Osteoblast (primary cell): Measurements from ENCODE around the gene FAXC. TPM values are rescaled to one million over a fixed set of nuclear protein-coding genes. Genes with fewer than 3 reads are reported as not detected.

Source experiments
- DNase-seq: peaks from one replicate; pipeline ENCODE4 v3.0.0; 2011; ENCODE audit warnings: low spot score, mixed read lengths; ENCODE audit not compliant: insufficient read length; ENCODE audit errors: missing footprints
- H2AFZ ChIP-seq: 2 replicates; pipeline ENCODE4 v1.6.0; 2011; ENCODE audit warnings: mild to moderate bottlenecking, low read length
- H3K27ac ChIP-seq: 2 replicates; pipeline ENCODE4 v1.5.1; 2011; ENCODE audit warnings: mild to moderate bottlenecking, low read depth, low read length, moderate library complexity
- H3K27me3 ChIP-seq: 2 replicates; pipeline ENCODE4 v1.6.0; 2012; ENCODE audit warnings: mild to moderate bottlenecking, control low read depth, inconsistent platforms, low read length, moderate library complexity; ENCODE audit not compliant: insufficient read depth
- H3K36me3 ChIP-seq: 2 replicates; pipeline ENCODE4 v1.5.1; 2011; ENCODE audit warnings: mild to moderate bottlenecking, low read length, control low read depth, moderate library complexity; ENCODE audit not compliant: insufficient read depth
- H3K4me1 ChIP-seq: 2 replicates; pipeline ENCODE4 v1.5.1; 2011; ENCODE audit warnings: mild to moderate bottlenecking, low read length, control low read depth, moderate library complexity; ENCODE audit not compliant: insufficient read depth
- H3K4me2 ChIP-seq: 2 replicates; pipeline ENCODE4 v1.6.0; 2011; ENCODE audit warnings: mild to moderate bottlenecking, low read length; ENCODE audit not compliant: insufficient read depth
- H3K4me3 ChIP-seq: fragments of 200-600 bp; sonication (generic); 3 replicates; pipeline ENCODE4 v1.5.1; 2012; ENCODE audit warnings: mild to moderate bottlenecking, low read length, inconsistent platforms; ENCODE audit not compliant: insufficient read depth
- H3K79me2 ChIP-seq: 2 replicates; pipeline ENCODE4 v1.6.0; 2012; ENCODE audit warnings: mild to moderate bottlenecking, low read length, control low read depth, inconsistent platforms; ENCODE audit not compliant: insufficient read depth
- H3K9me3 ChIP-seq: 2 replicates; pipeline ENCODE4 v1.5.1; 2011; ENCODE audit warnings: low read depth, low read length, control low read depth
- H4K20me1 ChIP-seq: 2 replicates; pipeline ENCODE4 v1.6.0; 2012; ENCODE audit warnings: mild to moderate bottlenecking, low read length, control low read depth; ENCODE audit not compliant: insufficient read depth
- total RNA-seq: library from RNA; depleted of rRNA; stranded (reverse); fragments of >200 nt; gene quantifications from 2 replicates; pipeline ENCODE4 v1.2.3, GENCODE V29; 2012
- TF ChIP-seq, protein P1 (sequence below): IDR thresholded peaks from 2 replicates; pipeline ENCODE4 v1.5.1; 2011; ENCODE audit warnings: mild to moderate bottlenecking, low read depth, low read length, moderate library complexity; ENCODE audit errors: extremely low read depth

FAXC gene
- total RNA-seq, 1 donor: 1.1 TPM

- no peaks in the 10 kb centered on the region for H3K4me1 ChIP-seq
- no peak for DNase-seq
- no peaks in the 10 kb centered on the region for H4K20me1 ChIP-seq
- H3K27me3 ChIP-seq: no peaks in the 10 kb centered on the region
- H3K4me3 ChIP-seq: no peak overlapping the region
- no peaks in the 10 kb centered on the region for H3K36me3 ChIP-seq
- H3K4me2 ChIP-seq: no peak overlapping the region
- TF ChIP-seq, protein P1, sequence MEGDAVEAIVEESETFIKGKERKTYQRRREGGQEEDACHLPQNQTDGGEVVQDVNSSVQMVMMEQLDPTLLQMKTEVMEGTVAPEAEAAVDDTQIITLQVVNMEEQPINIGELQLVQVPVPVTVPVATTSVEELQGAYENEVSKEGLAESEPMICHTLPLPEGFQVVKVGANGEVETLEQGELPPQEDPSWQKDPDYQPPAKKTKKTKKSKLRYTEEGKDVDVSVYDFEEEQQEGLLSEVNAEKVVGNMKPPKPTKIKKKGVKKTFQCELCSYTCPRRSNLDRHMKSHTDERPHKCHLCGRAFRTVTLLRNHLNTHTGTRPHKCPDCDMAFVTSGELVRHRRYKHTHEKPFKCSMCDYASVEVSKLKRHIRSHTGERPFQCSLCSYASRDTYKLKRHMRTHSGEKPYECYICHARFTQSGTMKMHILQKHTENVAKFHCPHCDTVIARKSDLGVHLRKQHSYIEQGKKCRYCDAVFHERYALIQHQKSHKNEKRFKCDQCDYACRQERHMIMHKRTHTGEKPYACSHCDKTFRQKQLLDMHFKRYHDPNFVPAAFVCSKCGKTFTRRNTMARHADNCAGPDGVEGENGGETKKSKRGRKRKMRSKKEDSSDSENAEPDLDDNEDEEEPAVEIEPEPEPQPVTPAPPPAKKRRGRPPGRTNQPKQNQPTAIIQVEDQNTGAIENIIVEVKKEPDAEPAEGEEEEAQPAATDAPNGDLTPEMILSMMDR: no peak
- H2AFZ ChIP-seq: no peak overlapping the region
- H3K79me2 ChIP-seq: no peaks in the 10 kb centered on the region
- no peaks in the 10 kb centered on the region for H3K9me3 ChIP-seq
- no peak overlapping the region for H3K27ac ChIP-seq
Measured at GRCh38 chr6:99287523-99287922, 62.0 kb downstream of the FAXC start.

DNA sequence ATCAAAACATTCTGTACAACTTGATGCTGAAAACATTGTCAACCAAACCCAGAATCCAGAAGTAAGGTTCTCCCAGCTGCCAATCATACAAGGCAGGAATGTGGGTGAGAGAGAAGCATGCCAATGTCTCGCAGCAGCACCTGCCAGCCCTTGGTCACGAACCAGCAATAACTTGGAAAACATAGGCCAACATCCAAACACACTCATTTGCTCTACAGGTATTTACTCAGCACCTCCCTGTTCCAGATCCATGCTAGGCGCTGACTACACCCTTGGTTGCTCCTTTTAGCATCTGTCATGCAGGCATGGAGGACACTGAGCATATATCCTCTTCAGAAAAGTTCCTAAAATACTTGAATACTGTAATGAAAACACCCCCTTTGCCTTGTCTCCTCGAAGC lies 63.6 kb downstream of the FAXC start:
- Histone ChIP-seq H3K4me2 (no peak overlapping the region), H4K20me1 (no peaks in the 10 kb centered on the region), H3K4me3 (no peak overlapping the region), H3K36me3 (no peaks in the 10 kb centered on the region), H3K27me3 (no peaks in the 10 kb centered on the region), H2AFZ (no peak overlapping the region), H3K79me2 (no peaks in the 10 kb centered on the region), H3K9me3 (no peaks in the 10 kb centered on the region), H3K27ac (no peak overlapping the region), H3K4me1 (no peaks in the 10 kb centered on the region)
- TF ChIP-seq, protein P1: no peak
- DNase-seq: no peak

DNA sequence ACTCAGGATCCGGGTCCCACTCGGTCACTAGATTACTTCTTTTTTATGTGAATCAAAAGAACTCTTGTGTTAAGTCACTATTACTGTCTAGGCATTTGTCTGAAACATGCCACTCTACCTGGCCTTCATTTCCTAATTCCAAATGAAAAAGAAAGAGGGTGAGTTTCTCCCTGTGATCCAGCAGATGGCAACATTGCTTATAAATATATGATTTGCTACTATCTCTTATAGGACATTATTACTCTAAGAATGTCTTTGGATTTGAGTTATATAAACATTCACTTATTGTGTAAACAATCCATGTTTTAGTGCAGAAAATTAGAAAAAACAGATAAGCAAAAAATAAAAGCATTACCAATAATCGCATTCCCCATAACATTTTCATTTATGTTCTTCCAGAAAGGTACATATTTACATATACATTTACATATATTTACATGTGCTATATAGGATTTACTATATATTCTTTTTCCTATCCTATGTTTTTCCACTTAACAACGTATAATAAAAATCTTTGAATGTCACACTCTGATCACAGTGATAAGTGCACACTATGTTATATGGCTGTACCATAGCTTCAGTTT lies 66.9 kb downstream of the FAXC start:
- no peak overlapping the region for H3K27ac ChIP-seq
- H3K27me3 ChIP-seq: no peaks in the 10 kb centered on the region
- no peak for DNase-seq
- H3K36me3 ChIP-seq: no peaks in the 10 kb centered on the region
- H3K4me2 ChIP-seq: no peak overlapping the region
- no peak overlapping the region for H2AFZ ChIP-seq
- no peaks in the 10 kb centered on the region for H4K20me1 ChIP-seq
- H3K4me3 ChIP-seq: no peak overlapping the region
- TF ChIP-seq, protein P1: peak; percentile 61
- H3K9me3 ChIP-seq: no peaks in the 10 kb centered on the region
- no peaks in the 10 kb centered on the region for H3K4me1 ChIP-seq
- H3K79me2 ChIP-seq: no peaks in the 10 kb centered on the region

- Histone ChIP-seq H3K79me2 (no peaks in the 10 kb centered on the region), H3K4me1 (no peaks in the 10 kb centered on the region), H4K20me1 (no peaks in the 10 kb centered on the region), H3K36me3 (no peaks in the 10 kb centered on the region), H3K4me2 (no peak overlapping the region), H3K27me3 (no peaks in the 10 kb centered on the region), H3K27ac (no peak overlapping the region), H3K4me3 (no peak overlapping the region), H3K9me3 (no peaks in the 10 kb centered on the region), H2AFZ (no peak overlapping the region)
- no peak for DNase-seq
- TF ChIP-seq, protein P1: no peak
Measured at GRCh38 chr6:99276747-99277146, 72.7 kb downstream of the FAXC start.
